K562 (cell line): ENCODE data around the gene DCAF16. TPM values are rescaled to one million over a fixed set of nuclear protein-coding genes. Genes with fewer than 3 reads are reported as not detected.

Experiments used
- GATAD2A ChIP-seq: fragments of 450-650 bp; IDR thresholded peaks from 2 replicates; pipeline ENCODE4 v1.6.1; 2017
- GATAD2B ChIP-seq: fragments of 450-650 bp; IDR thresholded peaks from 2 replicates; pipeline ENCODE4 v1.6.1; 2017; ENCODE audit warnings: mild to moderate bottlenecking, borderline replicate concordance
- GTF3C2 ChIP-seq: IDR thresholded peaks from 3 replicates; pipeline ENCODE4 v1.6.1; 2011; ENCODE audit warnings: borderline replicate concordance, mild to moderate bottlenecking, moderate library complexity; ENCODE audit not compliant: insufficient read length; ENCODE audit errors: extremely low read depth
- HES1 ChIP-seq: fragments of 450-650 bp; IDR thresholded peaks from 2 replicates; pipeline ENCODE4 v1.6.1; 2016; ENCODE audit warnings: low read depth, mild to moderate bottlenecking, moderate library complexity
- HLTF ChIP-seq: fragments of 450-650 bp; IDR thresholded peaks from 2 replicates; pipeline ENCODE4 v1.6.1; 2016
- HSF4 ChIP-seq: fragments of 250-450 bp; sonication (Bioruptor Pico); IDR thresholded peaks from 2 replicates; pipeline ENCODE4 v2.1.2; 2022; ENCODE audit warnings: mild to moderate bottlenecking, moderate library complexity, borderline replicate concordance
- MCM2 ChIP-seq: fragments of 450-650 bp; IDR thresholded peaks from 2 replicates; pipeline ENCODE4 v1.6.1; 2017; ENCODE audit warnings: low read depth, mild to moderate bottlenecking
- NCOA6 ChIP-seq: fragments of 450-650 bp; IDR thresholded peaks from 2 replicates; pipeline ENCODE4 v1.6.1; 2017; ENCODE audit warnings: mild to moderate bottlenecking
- POLR2A ChIP-seq: fragments of 450-650 bp; conservative IDR thresholded peaks from 2 replicates; pipeline ENCODE4 v1.6.1; 2016
- SRSF7 ChIP-seq: fragments of 200-400 bp; formaldehyde crosslinking; optimal IDR thresholded peaks from 2 replicates; pipeline ENCODE3; 2017; ENCODE audit warnings: mild to moderate bottlenecking, low read depth, low read length
- ZNF174 ChIP-seq: fragments of 250-450 bp; sonication (Bioruptor Pico); IDR thresholded peaks from 2 replicates; pipeline ENCODE4 v1.4.0; 2020; ENCODE audit warnings: mild to moderate bottlenecking
- polyA plus RNA-seq, 8 experiments: library from polyadenylated mRNA; depleted of rRNA in 4 of 8; stranded (reverse) in 5 of 8; unstranded in 3 of 8; fragments of >200 nt; fragmentation: Nextera tagmentation in 2 of 8; fragmentation: Illumina TruSeq in 1 of 8; extraction: Ambion mirVana in 2 of 8; extraction: Trizol in 1 of 8; gene quantifications; 2 replicates each; pipeline versions ENCODE4 v1.2.1 to v1.2.3, GENCODE V29; 2011 to 2014; ENCODE audit warnings: inconsistent platforms in 1 of 8, missing spikeins in 1 of 8
- total RNA-seq, 7 experiments: library from RNA; depleted of rRNA in 6 of 7; stranded (reverse); fragments of >200 nt in 6 of 7; fragmentation: Illumina TruSeq in 2 of 7; extraction: Trizol in 2 of 7; gene quantifications; 2 replicates each; pipeline versions ENCODE4 v1.2.1 to v1.2.3, GENCODE V29; 2011 to 2021; ENCODE audit warnings: low replicate concordance in 1 of 7

DCAF16 gene
- total and polyA plus RNA-seq, 9 of the 15 experiments (the other 6 are each of a cell fraction or from before 2014, with no cell fraction given), result 20.5 to 82.8 (median 67.8) TPM

- no peak for TF ChIP-seq GTF3C2
- no peak for TF ChIP-seq MCM2
- no peak for TF ChIP-seq NCOA6
- TF ChIP-seq SRSF7, result no peak
- TF ChIP-seq HSF4, result no peak
- TF ChIP-seq GATAD2B, result no peak
- TF ChIP-seq GATAD2A, result no peak
- no peak for TF ChIP-seq HLTF
- TF ChIP-seq ZNF174 (CRISPR knock-in tag), result no peak
- no peak for TF ChIP-seq POLR2A
- TF ChIP-seq HES1, result no peak
Measured at GRCh38 chr4:17787315-17787714, 23.2 kb downstream of the DCAF16 start (continued).
